Testis (tissue), 3 donors: ENCODE measurements around the gene RNF123. TPM values are rescaled to one million over a fixed set of nuclear protein-coding genes. Genes with fewer than 3 reads are reported as not detected.
A peak's percentile ranks its signal among the peaks of the same experiment; 100 is the strongest.

Source experiments
- DNase-seq: peaks from one replicate; pipeline ENCODE4 v3.0.0-alpha.2; 2019
- H3K27ac ChIP-seq, 2 donors: fragments of 200-600 bp; sonication (generic); one replicate each; pipeline ENCODE4 v1.5.1; 2019
- H3K27me3 ChIP-seq: fragments of 200-600 bp; sonication (generic); one replicate; pipeline ENCODE4 v1.5.1; 2019
- H3K36me3 ChIP-seq: fragments of 200-600 bp; sonication (generic); one replicate; pipeline ENCODE4 v1.5.1; 2017; ENCODE audit warnings: low read depth; ENCODE audit errors: missing control alignments
- H3K4me1 ChIP-seq: fragments of 200-600 bp; sonication (generic); one replicate; pipeline ENCODE4 v1.5.1; 2019
- H3K4me3 ChIP-seq, 2 donors: fragments of 200-600 bp; sonication (generic); one replicate each; pipeline ENCODE4 v1.5.1; 2017 to 2019
- H3K9me3 ChIP-seq: fragments of 200-600 bp; sonication (generic); one replicate; pipeline ENCODE4 v1.5.1; 2017
- POLR2A ChIP-seq: fragments of 450-650 bp; IDR thresholded peaks from one replicate; pipeline ENCODE4 v1.6.1; 2017; ENCODE audit warnings: antibody characterized with exemption, mild to moderate bottlenecking, moderate library complexity
- WGBS, 2 donors: methylation state at CpG; one replicate each; pipeline ENCODE4 v1.1.5; 2018; 5-methylcytosine and 5-hydroxymethylcytosine counted together
- intact Hi-C: fragments of 100-400 bp; cut with DNase I; formaldehyde crosslinking; loops from one replicate; pipeline ENCODE4 v1.15.1; 2023; ENCODE audit warnings: low total_unique reads
- polyA plus RNA-seq: library from polyadenylated mRNA; stranded (reverse); fragments of 350-450 nt; fragmentation: Illumina TruSeq; extraction: RNeasy Lipid Tissue Mini Kit (QIAGEN cat#74804); gene quantifications from one replicate; pipeline ENCODE4 v1.2.3, GENCODE V29; 2014; ENCODE audit warnings: low read depth, low replicate concordance; ENCODE audit not compliant: insufficient read depth
- total RNA-seq, 2 donors: library from RNA; depleted of rRNA; stranded (reverse); fragments of >200 nt; gene quantifications; one replicate each; pipeline ENCODE4 v1.2.3, GENCODE V29; 2016
- TF ChIP-seq, protein P1 (sequence below), 3 experiments: fragments of 450-650 bp in 2 of 3; fragments of 200-600 bp in 1 of 3; sonication (generic) in 1 of 3; IDR thresholded peaks; one replicate each; pipeline ENCODE4 v1.5.1; 2016 to 2019; ENCODE audit warnings: antibody characterized with exemption in 3 of 3, mild to moderate bottlenecking in 2 of 3, moderate library complexity in 1 of 3

The RNF123 gene
- total and polyA plus RNA-seq, 3 donors from 2014 or later, result 54.7 to 79.7 (median 72.4) TPM

DNA sequence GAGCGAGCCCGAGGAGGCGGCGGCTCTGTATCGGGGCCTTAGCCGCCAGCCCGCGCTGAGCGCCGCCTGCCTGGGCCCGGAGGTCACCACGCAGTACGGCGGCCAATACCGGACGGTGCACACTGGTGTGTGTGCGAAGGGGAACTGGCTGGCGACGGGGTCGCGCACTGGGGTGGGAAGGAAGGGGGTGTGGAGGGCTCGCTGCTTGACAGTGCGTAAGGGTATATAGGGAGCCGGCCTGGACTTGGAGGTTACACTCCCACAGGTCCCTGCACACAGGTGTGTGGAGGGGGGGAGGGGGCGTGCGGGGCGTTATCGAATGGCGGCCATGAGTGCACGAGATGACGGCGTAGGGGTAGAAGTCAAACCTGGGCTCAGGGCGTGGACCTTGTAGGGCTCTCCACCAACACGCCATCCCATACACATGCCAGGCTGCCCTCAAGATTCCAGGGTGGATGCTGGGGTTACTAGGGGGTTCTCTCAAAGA, 14.8 kb upstream of the RNF123 start:
- WGBS, 2 donors, result 1 to 11% methylated on average over 18 to 25 of the region's 34 CpGs
- peak overlapping the region; percentile 73 to 88 for H3K27ac ChIP-seq
- peak overlapping the region; percentile 78 to 82 for H3K4me3 ChIP-seq
- no peak for TF ChIP-seq POLR2A
- TF ChIP-seq, protein P1, sequence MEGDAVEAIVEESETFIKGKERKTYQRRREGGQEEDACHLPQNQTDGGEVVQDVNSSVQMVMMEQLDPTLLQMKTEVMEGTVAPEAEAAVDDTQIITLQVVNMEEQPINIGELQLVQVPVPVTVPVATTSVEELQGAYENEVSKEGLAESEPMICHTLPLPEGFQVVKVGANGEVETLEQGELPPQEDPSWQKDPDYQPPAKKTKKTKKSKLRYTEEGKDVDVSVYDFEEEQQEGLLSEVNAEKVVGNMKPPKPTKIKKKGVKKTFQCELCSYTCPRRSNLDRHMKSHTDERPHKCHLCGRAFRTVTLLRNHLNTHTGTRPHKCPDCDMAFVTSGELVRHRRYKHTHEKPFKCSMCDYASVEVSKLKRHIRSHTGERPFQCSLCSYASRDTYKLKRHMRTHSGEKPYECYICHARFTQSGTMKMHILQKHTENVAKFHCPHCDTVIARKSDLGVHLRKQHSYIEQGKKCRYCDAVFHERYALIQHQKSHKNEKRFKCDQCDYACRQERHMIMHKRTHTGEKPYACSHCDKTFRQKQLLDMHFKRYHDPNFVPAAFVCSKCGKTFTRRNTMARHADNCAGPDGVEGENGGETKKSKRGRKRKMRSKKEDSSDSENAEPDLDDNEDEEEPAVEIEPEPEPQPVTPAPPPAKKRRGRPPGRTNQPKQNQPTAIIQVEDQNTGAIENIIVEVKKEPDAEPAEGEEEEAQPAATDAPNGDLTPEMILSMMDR (IDR thresholded peaks at IDR 0.05), result no peak
- peaks cover 12% of the 10 kb centered on the region for H3K4me1 ChIP-seq
- H3K36me3 ChIP-seq, result no peaks in the 10 kb centered on the region
- no peaks in the 10 kb centered on the region for H3K27me3 ChIP-seq
- no peaks in the 10 kb centered on the region for H3K9me3 ChIP-seq
- peak; percentile 29 for DNase-seq
- intact Hi-C loops, result loop anchor here (10.0 kb wide), 1 partner anchor 130 kb away; no protein-coding TSS in a partner anchor

DNA sequence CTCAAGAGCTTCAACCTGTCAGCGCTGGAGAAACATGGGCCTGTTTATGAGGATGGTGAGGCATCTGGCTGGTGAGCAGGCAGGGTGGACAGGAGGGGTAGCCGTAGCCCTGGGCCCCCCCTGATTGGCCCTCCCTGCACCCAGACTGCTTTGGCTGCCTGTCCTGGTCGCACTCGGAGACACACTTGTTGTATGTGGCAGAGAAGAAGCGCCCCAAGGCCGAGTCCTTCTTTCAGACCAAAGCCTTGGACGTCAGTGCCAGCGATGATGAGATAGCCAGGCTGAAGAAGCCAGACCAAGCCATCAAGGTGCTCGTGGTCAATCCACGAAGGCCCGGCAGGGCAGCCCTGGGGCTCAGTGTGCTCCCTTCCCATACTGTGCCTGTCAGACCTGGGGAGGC, 13.4 kb upstream of the RNF123 start:
- TF ChIP-seq POLR2A, result no peak
- TF ChIP-seq, protein P1 (IDR thresholded peaks at IDR 0.05), result no peak

DNA sequence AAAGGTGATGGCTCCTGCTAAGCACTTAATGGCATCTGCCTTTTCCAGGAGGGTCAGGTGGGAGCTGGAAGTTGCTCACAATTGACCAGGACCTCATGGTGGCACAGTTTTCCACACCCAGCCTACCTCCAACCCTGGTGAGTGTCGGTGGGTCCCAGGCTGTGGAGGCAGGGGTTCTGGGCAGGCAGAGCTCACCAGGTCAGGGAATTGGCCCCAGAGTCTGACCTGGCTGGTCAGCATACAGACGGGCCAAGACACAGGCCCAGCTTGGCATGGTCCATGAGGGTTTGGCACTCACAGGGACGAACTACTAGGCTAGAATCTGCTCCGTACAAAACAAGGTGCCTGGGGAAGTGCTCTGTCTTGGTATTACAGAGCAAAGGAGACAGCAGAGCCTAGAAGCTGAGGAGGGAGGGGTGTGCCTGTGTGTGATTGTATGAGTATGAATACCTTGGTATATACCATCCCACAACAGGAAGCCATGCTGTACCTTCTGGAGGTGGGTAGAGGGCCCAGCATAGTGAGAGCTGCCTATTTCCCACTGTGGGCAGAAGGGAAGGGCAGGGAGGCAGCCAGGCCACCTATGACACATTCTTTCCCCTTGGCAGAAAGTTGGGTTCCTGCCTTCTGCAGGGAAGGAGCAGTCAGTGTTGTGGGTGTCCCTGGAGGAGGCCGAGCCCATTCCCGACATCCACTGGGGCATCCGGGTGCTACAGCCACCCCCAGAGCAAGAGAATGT, 8.7 kb upstream of the RNF123 start:
- Histone ChIP-seq H3K4me1 (no peaks in the 10 kb centered on the region), H3K27ac (no peak overlapping the region), H3K36me3 (no peaks in the 10 kb centered on the region), H3K4me3 (no peak overlapping the region), H3K27me3 (no peaks in the 10 kb centered on the region), H3K9me3 (no peaks in the 10 kb centered on the region)
- TF ChIP-seq, protein P1 (IDR thresholded peaks at IDR 0.05), result no peak
- no peak for TF ChIP-seq POLR2A
- WGBS, 2 donors, result 87 to 89% methylated on average over 3 to 7 of the region's 7 CpGs
- intact Hi-C loops, result no loop called here
- DNase-seq, result no peak

More for the DNA sequence above, 13.4 kb upstream of the RNF123 start:
- DNase-seq, result no peak
- Histone ChIP-seq H3K4me1 (peaks cover 12% of the 10 kb centered on the region), H3K27me3 (no peaks in the 10 kb centered on the region), H3K4me3 (no peak overlapping the region), H3K36me3 (no peaks in the 10 kb centered on the region), H3K27ac (no peak overlapping the region), H3K9me3 (no peaks in the 10 kb centered on the region)
- 93% methylated on average over 11 of the region's 11 CpGs for WGBS, 2 donors
- intact Hi-C loops, result loop anchor here (10.0 kb wide), 1 partner anchor 131 kb away; no protein-coding TSS in a partner anchor

DNA sequence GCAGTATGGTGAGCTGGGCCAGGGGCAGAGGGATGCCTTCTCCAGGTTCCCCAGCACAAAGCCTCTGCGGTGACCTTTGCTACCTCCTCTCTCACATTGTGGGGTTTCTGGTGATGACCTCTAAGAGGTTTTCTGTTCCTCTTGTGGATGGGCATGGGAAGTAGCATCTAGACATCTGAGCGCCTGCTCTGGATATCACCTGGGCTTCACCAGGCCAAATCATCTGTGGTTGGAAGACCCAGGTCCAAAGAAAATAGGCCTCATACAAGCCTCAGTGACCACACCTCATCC, 8.2 kb upstream of the RNF123 start:
- no peaks in the 10 kb centered on the region for H3K9me3 ChIP-seq
- intact Hi-C loops, result no loop called here
- H3K4me3 ChIP-seq, result no peak overlapping the region
- DNase-seq, result no peak
- WGBS, 2 donors, result 100% methylated on average over 2 of the region's 2 CpGs
- H3K27ac ChIP-seq, result no peak overlapping the region
- no peaks in the 10 kb centered on the region for H3K36me3 ChIP-seq
- no peaks in the 10 kb centered on the region for H3K4me1 ChIP-seq
- no peaks in the 10 kb centered on the region for H3K27me3 ChIP-seq
- TF ChIP-seq, protein P1 (IDR thresholded peaks at IDR 0.05), result no peak
- no peak for TF ChIP-seq POLR2A

DNA sequence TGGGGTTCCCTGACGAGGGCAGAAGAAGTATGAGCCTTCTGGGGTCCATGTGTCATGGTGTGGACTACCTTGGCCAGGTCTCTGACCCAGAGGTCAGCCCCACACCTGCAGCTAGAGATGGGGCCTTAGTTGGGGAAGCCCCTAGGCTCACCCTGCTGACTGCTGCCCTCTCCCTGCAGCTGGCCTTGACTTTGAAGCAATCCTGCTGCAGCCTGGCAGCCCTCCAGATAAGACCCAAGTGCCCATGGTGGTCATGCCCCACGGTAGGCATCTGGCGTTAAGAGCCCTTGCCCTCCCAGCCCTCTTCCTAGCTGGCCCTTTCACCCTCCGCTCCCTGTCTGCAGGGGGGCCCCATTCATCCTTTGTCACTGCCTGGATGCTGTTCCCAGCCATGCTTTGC, 7.8 kb upstream of the RNF123 start:
- TF ChIP-seq, protein P1 (IDR thresholded peaks at IDR 0.05), result no peak
- no peak for TF ChIP-seq POLR2A
- 75 to 82% methylated on average over 4 of the region's 4 CpGs for WGBS, 2 donors

More for the DNA sequence above, 7.8 kb upstream of the RNF123 start:
- Histone ChIP-seq H3K27ac (no peak overlapping the region), H3K27me3 (no peaks in the 10 kb centered on the region), H3K4me3 (no peak overlapping the region), H3K36me3 (no peaks in the 10 kb centered on the region), H3K9me3 (no peaks in the 10 kb centered on the region), H3K4me1 (no peaks in the 10 kb centered on the region)
- intact Hi-C loops, result no loop called here
- no peak for DNase-seq
